Islet of Langerhans (tissue), 1 donor: Measurements from ENCODE around the gene C1QTNF4.
"Not testable (repeated sequence)": the region's sequence is repeated elsewhere in the genome, so short reads cannot be mapped to it uniquely, and the experiment has no call there.

Experiments used
- FAIRE-seq: peaks from one replicate; lab custom pipeline; 2011; peaks lifted over from hg19 to GRCh38; lab: Jason Lieb, UNC

The C1QTNF4 gene

GRCh38 chr11:47565340-47566148, 28.7 kb downstream of the C1QTNF4 start, which contains the start of gene PTPMT1:
TSS of gene PTPMT1 (plus strand) at chr11:47565599. CDS start at chr11:47565623, 24 bp downstream.
- FAIRE-seq, result no peak

- FAIRE-seq, result no peak
These were observed 29.3 kb downstream of the C1QTNF4 start for GRCh38 chr11:47564933-47565339.

GRCh38 chr11:47564366-47564765, 29.8 kb downstream of the C1QTNF4 start:
- not testable (repeated sequence) for FAIRE-seq

GRCh38 chr11:47562393-47562792, 31.8 kb downstream of the C1QTNF4 start:
- not testable (repeated sequence) for FAIRE-seq

GRCh38 chr11:47560426-47560825, 33.8 kb downstream of the C1QTNF4 start:
- no peak for FAIRE-seq

GRCh38 chr11:47558695-47559094, 35.5 kb downstream of the C1QTNF4 start:
- FAIRE-seq, result no peak

- FAIRE-seq, result not testable (repeated sequence)
These were observed 37.2 kb downstream of the C1QTNF4 start for GRCh38 chr11:47557004-47557403.

GRCh38 chr11:47553406-47553743, 40.8 kb downstream of the C1QTNF4 start:
- no peak for FAIRE-seq

- no peak for FAIRE-seq
These were observed 41.4 kb downstream of the C1QTNF4 start, which contains the start of gene CELF1 for GRCh38 chr11:47552566-47553405. TSS of gene CELF1 (minus strand) at chr11:47553132. CDS start at chr11:47499523, 53,609 bp downstream.

GRCh38 chr11:47552056-47552565, 42.1 kb downstream of the C1QTNF4 start:
- FAIRE-seq, result no peak

- FAIRE-seq, result no peak
These were observed 43.1 kb downstream of the C1QTNF4 start for GRCh38 chr11:47551086-47551485.

- no peak for FAIRE-seq
These were observed 43.7 kb downstream of the C1QTNF4 start for GRCh38 chr11:47550288-47551047.

- FAIRE-seq, result not testable (repeated sequence)
These were observed 47.9 kb downstream of the C1QTNF4 start for GRCh38 chr11:47546274-47546673.

- no peak for FAIRE-seq
These were observed 48.9 kb downstream of the C1QTNF4 start for GRCh38 chr11:47545298-47545697.

- no peak for FAIRE-seq
These were observed 53.1 kb downstream of the C1QTNF4 start for GRCh38 chr11:47541070-47541469.

- FAIRE-seq, result no peak
These were observed 54.6 kb downstream of the C1QTNF4 start for GRCh38 chr11:47539681-47540039.
